Thymus (tissue), 11 donors: ENCODE measurements around the gene CARTPT. TPM values are rescaled to one million over a fixed set of nuclear protein-coding genes. Genes with fewer than 3 reads are reported as not detected.

ENCODE experiments used
- DNase-seq, 9 donors: peaks; one replicate each; pipeline ENCODE4 v3.0.0-alpha.2; 2013; ENCODE audit warnings: low spot score in 9 of 9, low read depth in 6 of 9, missing footprints in 1 of 9
- H3K27ac ChIP-seq, 2 donors: one replicate each; pipeline ENCODE4 v1.5.1; 2013; ENCODE audit warnings: control low read depth in 1 of 2, low read depth in 1 of 2, low read length in 1 of 2, mild to moderate bottlenecking in 1 of 2, moderate library complexity in 1 of 2
- H3K27me3 ChIP-seq, 2 donors: one replicate each; pipeline ENCODE4 v1.5.1; 2013; ENCODE audit warnings: low read length in 1 of 2; ENCODE audit not compliant: control insufficient read depth in 2 of 2, insufficient read depth in 1 of 2
- H3K36me3 ChIP-seq, 2 donors: one replicate each; pipeline ENCODE4 v1.5.1; 2013; ENCODE audit warnings: low read length in 1 of 2, mild to moderate bottlenecking in 1 of 2, moderate library complexity in 1 of 2; ENCODE audit not compliant: control insufficient read depth in 2 of 2, insufficient read depth in 2 of 2
- H3K4me1 ChIP-seq, 2 donors: one replicate each; pipeline ENCODE4 v1.5.1; 2013; ENCODE audit warnings: low read length in 2 of 2; ENCODE audit not compliant: control insufficient read depth in 2 of 2, insufficient read depth in 2 of 2
- H3K4me3 ChIP-seq, 2 donors: one replicate each; pipeline ENCODE4 v1.5.1; 2013; ENCODE audit warnings: low read length in 2 of 2, control low read depth in 1 of 2, mild to moderate bottlenecking in 1 of 2
- H3K9me3 ChIP-seq, 2 donors: one replicate each; pipeline ENCODE4 v1.5.1; 2013; ENCODE audit warnings: low read length in 1 of 2, mild to moderate bottlenecking in 1 of 2; ENCODE audit not compliant: control insufficient read depth in 2 of 2, insufficient read depth in 1 of 2
- WGBS: extraction: QIAGEN DNeasy Blood & Tissue Kit; methylation state at CpG from one replicate; pipeline ENCODE4 v1.1.7; 2013; 5-methylcytosine and 5-hydroxymethylcytosine counted together
- polyA plus RNA-seq: library from polyadenylated mRNA; stranded (reverse); fragments of 200-250 nt; gene quantifications from one replicate; pipeline ENCODE4 v1.2.3, GENCODE V29; 2013
- total RNA-seq: library from RNA; stranded (reverse); fragments of 120-200 nt; gene quantifications from one replicate; pipeline ENCODE4 v1.2.4, GENCODE V29; 2013
- donor health status: healthy.

Gene CARTPT
- total and polyA plus RNA-seq, 2 donors: 0.24 to 2.9 TPM

DNA sequence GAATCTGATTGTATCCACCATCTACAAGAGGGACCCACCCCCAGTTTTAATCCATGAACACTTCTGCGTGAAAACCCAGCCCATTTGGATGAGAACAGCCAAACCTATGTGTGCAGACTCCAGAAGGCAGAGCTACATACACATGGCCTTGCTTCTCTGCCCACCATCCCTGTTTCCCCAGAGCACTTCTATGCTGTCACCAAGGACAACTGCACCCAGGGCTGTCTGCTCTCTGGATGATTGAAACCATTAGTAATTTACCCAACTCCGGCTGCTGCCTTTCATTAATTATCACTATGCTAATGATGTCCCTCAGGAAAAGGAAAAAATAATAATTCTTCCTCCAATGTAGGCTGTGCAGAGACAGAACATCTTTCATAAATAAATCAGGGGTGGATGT is 8.9 kb downstream of the CARTPT start:
- Histone ChIP-seq H3K4me1 (no peaks in the 10 kb centered on the region), H3K9me3 (no peaks in the 10 kb centered on the region), H3K27me3 (no peaks in the 10 kb centered on the region), H3K4me3 (no peak overlapping the region), H3K27ac (no peak overlapping the region), H3K36me3 (no peaks in the 10 kb centered on the region)
- DNase-seq: no peak
- WGBS: 94% methylated on average over 2 of the region's 2 CpGs

DNA sequence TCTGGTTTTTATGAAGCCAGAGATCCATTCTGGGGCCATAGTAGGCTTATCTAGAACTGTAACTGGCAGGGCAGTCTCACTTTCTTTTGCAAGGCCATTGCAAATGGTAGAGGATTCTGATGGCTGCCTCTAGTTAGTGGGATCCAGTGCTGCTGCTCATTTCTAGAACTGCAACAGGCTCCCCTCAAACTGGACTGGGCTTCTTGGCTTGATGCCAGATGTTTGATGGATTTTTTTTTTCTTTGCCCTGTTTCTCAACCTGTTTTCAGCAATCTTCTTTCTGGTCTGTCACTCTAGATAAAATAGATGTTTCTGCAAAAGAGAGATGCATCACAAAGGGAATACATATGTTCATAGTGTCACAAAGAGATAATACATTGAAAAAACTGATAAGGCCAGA is 11.9 kb downstream of the CARTPT start:
- no peak for DNase-seq
- Histone ChIP-seq H3K27ac (no peak overlapping the region), H3K36me3 (no peaks in the 10 kb centered on the region), H3K27me3 (no peaks in the 10 kb centered on the region), H3K4me1 (no peaks in the 10 kb centered on the region), H3K4me3 (no peak overlapping the region), H3K9me3 (no peaks in the 10 kb centered on the region)

GRCh38 chr5:71732011-71732410 is 12.9 kb downstream of the CARTPT start:
- 72% methylated on average over 1 of the region's 1 CpG for WGBS
- no peaks in the 10 kb centered on the region for H3K9me3 ChIP-seq
- no peaks in the 10 kb centered on the region for H3K27me3 ChIP-seq
- no peak overlapping the region for H3K27ac ChIP-seq
- no peak for DNase-seq
- no peak overlapping the region for H3K4me3 ChIP-seq
- H3K4me1 ChIP-seq: no peaks in the 10 kb centered on the region
- no peaks in the 10 kb centered on the region for H3K36me3 ChIP-seq

DNA sequence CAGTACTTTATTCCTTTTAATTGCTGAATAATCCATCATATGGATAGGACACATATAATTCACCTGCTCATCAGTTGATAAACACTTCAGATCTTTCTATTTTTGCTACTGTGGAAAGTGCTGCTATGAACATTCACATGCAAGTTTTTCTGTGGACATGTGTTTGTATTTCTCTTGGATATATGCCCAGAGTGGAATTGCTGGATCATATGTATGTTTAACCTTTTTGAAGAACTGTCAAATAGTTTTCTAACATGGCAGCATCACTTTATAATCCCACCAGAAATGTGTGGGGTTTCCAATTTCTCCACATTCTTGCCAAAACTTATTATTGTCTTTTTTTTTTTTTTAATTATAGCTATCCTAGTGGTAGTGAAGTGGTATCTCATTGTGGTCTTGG is 15.1 kb downstream of the CARTPT start:
- Histone ChIP-seq H3K27ac (no peak overlapping the region), H3K4me1 (no peaks in the 10 kb centered on the region), H3K27me3 (no peaks in the 10 kb centered on the region), H3K36me3 (no peaks in the 10 kb centered on the region), H3K9me3 (no peaks in the 10 kb centered on the region), H3K4me3 (no peak overlapping the region)
- DNase-seq: no peak

DNA sequence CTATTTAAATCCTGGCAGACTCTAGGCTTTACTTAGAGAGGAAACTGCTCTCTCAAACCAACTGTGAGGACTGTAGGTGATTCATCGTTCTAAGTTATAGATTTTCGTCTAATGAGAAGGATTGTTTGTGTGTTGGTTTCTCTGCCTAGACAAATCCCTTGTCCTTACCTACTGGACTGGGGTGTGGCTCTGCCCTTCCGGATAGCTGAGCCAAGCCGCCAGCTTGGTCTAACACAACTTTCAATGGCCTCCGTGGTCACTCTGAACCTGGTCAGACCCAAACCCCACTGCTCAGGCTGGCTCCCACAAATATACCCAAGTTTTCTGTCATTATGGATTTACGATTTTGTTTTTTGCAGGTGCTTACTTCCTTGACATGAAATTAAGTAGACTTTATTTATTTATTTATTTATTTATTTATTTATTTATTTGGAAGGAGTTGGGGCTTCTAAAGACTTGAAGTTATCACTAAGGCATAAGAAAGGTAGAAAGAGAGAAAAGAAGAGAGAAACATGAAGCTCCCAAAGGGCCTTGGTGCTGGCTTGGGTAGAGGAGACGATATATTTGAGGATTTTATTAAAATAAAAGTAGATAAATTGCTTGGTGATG is 19.0 kb downstream of the CARTPT start:
- Histone ChIP-seq H3K4me1 (no peaks in the 10 kb centered on the region), H3K9me3 (no peaks in the 10 kb centered on the region), H3K36me3 (no peaks in the 10 kb centered on the region), H3K4me3 (no peak overlapping the region), H3K27ac (no peak overlapping the region), H3K27me3 (no peaks in the 10 kb centered on the region)
- DNase-seq: no peak
- WGBS: 97% methylated on average over 7 of the region's 7 CpGs

GRCh38 chr5:71738662-71739361 is 19.7 kb downstream of the CARTPT start:
- 87% methylated on average over 4 of the region's 4 CpGs for WGBS
- no peak for DNase-seq
- H3K4me3 ChIP-seq: no peak overlapping the region

GRCh38 chr5:71740015-71740753 is 21.1 kb downstream of the CARTPT start:
- Histone ChIP-seq H3K4me1 (no peaks in the 10 kb centered on the region), H3K27me3 (no peaks in the 10 kb centered on the region), H3K36me3 (no peaks in the 10 kb centered on the region), H3K4me3 (no peak overlapping the region), H3K9me3 (no peaks in the 10 kb centered on the region), H3K27ac (no peak overlapping the region)
- WGBS: 95% methylated on average over 8 of the region's 8 CpGs
- no peak for DNase-seq

More at GRCh38 chr5:71738662-71739361, 19.7 kb downstream of the CARTPT start:
- no peaks in the 10 kb centered on the region for H3K9me3 ChIP-seq
- H3K4me1 ChIP-seq: no peaks in the 10 kb centered on the region
- no peak overlapping the region for H3K27ac ChIP-seq
- no peaks in the 10 kb centered on the region for H3K36me3 ChIP-seq
- no peaks in the 10 kb centered on the region for H3K27me3 ChIP-seq

GRCh38 chr5:71743155-71743554 is 24.1 kb downstream of the CARTPT start:
- no peak overlapping the region for H3K27ac ChIP-seq
- no peaks in the 10 kb centered on the region for H3K9me3 ChIP-seq
- H3K4me1 ChIP-seq: no peaks in the 10 kb centered on the region
- H3K4me3 ChIP-seq: no peak overlapping the region
- H3K27me3 ChIP-seq: no peaks in the 10 kb centered on the region
- WGBS: 89% methylated on average over 6 of the region's 6 CpGs
- H3K36me3 ChIP-seq: no peaks in the 10 kb centered on the region
- DNase-seq: no peak

- Histone ChIP-seq H3K27me3 (no peaks in the 10 kb centered on the region), H3K27ac (no peak overlapping the region), H3K4me3 (no peak overlapping the region), H3K4me1 (no peaks in the 10 kb centered on the region), H3K9me3 (no peaks in the 10 kb centered on the region), H3K36me3 (no peaks in the 10 kb centered on the region)
- no peak for DNase-seq
- WGBS: 68% methylated on average over 7 of the region's 7 CpGs
These were observed 25.1 kb downstream of the CARTPT start for GRCh38 chr5:71744009-71744790.
